Measurements from ENCODE around the gene RNF175. TPM values are rescaled to one million over a fixed set of nuclear protein-coding genes. Genes with fewer than 3 reads are reported as not detected.

Gene RNF175
- total RNA-seq: not detected

DNA sequence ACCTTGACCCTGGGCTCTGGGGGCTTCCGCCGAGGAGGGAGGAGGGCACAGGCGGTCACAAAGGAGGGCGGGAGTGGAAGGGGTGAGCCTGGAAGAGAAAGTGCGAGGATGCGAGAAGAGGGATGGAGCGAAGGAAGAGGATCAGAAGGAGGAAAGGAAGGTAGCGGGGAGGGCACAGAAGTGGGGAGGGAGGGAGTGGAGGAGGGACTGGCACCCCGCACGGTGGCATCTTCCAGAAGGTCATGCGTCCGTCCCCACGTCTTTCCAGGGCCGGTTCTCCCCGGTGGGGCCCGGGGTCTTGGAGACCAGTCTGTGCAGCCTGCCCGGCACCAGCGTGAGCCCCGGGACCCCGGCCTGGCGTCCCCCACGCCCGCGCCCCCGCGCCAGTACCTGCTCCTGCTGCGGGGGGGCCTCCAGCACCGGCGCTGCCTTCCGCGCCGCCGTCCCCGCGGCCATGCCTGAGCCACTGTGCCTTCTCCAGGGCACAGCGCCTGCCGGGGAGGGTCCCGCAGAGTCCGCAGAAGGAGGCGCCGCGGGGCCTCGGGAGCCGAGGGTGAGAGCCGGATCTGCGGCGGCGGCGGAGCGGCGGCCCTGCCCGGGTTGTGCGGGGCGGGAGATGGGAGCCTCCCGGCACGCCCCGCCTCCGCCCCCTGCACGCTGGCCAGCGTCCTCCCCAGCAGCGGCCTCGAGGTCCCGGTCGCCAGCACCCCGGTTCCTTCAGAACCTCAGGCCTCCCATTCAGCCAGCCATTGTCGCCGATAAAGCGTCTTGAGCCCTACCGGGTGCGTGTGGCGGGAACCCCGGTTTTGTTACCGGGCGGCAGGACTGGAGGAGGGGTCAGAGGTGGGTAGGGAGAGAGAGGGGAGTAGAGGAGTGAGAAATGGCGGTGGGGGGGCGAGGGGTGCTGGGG, at the start of gene RNF175:
RNF175 (minus strand) TSS at position 618 of the 910 bp plus-strand sequence; CDS start at position 456, 162 bp downstream.

DNA sequence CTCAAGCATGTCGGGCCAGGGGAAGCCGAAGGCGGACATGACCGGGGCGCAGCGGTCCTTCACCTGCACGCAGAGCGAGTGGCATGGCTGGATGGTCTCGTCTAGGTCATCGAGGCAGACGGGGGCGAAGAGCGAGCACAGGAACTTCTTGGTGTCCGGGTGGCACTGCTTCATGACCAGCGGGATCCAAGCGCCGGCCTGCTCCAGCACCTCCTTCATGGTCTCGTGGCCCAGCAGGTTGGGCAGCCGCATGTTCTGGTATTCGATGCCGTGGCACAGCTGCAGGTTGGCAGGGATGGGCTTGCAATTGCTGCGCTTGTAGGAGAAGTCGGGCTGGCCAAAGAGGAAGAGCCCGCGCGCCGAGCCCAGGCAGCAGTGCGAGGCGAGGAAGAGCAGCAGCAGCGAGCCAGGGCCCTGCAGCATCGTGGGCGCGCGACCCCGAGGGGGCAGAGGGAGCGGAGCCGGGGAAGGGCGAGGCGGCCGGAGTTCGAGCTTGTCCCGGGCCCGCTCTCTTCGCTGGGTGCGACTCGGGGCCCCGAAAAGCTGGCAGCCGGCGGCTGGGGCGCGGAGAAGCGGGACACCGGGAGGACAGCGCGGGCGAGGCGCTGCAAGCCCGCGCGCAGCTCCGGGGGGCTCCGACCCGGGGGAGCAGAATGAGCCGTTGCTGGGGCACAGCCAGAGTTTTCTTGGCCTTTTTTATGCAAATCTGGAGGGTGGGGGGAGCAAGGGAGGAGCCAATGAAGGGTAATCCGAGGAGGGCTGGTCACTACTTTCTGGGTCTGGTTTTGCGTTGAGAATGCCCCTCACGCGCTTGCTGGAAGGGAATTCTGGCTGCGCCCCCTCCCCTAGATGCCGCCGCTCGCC, 28.8 kb upstream of the RNF175 start, which contains the start of gene SFRP2:
SFRP2 (minus strand) TSS at position 671 of the 864 bp plus-strand sequence; CDS start at position 423, 248 bp downstream.

GRCh38 chr4:153684182-153684970, 75.4 kb downstream of the RNF175 start, which contains the start of gene TLR2:
Gene TLR2 (plus strand): TSS chr4:153684280. CDS start chr4:153702908, 18,628 bp downstream.

Other genes with a start within 250 kb of the RNF175 start
- gene TLR2, start 75.7 kb downstream of the RNF175 start, total RNA-seq: 1 to 10 TPM in 1 of 2 donors, under 1 TPM in 1; under 0.01 to 1.7 TPM
- gene SFRP2, start 29.1 kb upstream of the RNF175 start, total RNA-seq: not detected